ENCODE results near the gene STX18.

STX18 gene

DNA sequence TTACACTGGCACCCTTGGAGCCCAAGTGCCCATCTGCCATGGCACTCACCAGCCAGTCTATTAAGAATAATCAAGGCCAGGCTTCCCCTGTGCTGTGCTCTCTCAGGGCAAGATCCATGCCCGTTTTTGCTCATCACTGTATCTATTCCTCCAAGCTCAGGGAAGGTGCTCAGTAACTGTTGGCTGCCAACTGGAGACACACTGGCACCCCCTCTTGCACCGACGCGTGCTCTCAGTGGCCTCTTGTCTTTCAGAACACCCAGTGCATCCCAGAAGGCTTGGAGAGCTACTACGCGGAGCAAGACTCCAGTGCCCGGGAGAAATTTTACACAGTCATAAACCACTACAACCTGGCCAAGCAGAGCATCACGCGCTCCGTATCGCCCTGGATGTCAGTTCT lies 124.9 kb downstream of the STX18 start:
- DNase-seq, result no peak

DNA sequence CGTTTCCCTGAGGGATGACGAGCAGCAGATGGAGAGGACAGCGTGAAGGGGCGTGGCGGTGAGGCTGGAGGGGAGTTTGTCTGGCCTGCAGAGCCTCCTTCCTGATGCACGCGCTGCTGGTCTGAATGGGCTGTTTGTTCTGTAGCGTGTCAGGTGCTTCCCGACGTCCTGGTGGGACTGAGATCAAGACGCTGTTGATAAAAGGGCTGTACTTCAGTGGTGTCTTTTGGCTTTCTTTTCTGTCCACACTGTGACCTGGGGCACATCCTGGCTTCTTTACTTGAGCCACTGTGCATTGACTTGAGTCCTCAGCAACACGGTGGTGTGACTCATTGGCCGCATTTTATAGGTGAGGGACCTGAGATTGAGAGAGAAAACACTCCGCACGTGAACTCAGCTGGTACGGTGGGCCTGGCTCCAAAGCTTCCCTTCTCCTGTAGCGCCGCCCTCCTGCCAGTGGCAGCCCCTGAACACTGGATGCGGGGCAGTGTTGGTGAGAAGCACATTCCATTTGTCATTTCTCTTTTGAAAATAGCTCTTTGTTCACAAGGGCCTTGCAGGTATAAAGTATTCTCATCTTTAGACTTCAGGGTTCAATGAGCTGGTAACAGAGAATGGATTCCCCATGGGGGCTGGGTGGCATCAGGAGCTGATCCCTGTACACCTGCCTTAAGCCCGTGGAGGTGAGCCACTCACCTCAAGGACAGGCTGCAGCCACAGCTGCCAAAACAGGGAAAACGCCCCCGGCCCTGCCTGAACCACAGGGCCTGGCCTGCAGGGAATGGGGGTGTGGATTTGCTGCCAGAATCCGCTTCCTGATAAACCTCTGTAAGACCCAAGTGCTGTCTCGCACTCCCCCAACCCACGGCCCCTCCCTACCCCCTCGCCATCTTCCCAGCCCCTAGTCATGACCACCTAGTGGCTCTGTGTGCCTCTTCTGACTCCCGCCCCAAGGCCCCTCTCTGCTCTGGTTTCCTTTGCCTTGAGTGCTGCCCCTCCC lies 125.7 kb downstream of the STX18 start:
- DNase-seq, result no peak

DNA sequence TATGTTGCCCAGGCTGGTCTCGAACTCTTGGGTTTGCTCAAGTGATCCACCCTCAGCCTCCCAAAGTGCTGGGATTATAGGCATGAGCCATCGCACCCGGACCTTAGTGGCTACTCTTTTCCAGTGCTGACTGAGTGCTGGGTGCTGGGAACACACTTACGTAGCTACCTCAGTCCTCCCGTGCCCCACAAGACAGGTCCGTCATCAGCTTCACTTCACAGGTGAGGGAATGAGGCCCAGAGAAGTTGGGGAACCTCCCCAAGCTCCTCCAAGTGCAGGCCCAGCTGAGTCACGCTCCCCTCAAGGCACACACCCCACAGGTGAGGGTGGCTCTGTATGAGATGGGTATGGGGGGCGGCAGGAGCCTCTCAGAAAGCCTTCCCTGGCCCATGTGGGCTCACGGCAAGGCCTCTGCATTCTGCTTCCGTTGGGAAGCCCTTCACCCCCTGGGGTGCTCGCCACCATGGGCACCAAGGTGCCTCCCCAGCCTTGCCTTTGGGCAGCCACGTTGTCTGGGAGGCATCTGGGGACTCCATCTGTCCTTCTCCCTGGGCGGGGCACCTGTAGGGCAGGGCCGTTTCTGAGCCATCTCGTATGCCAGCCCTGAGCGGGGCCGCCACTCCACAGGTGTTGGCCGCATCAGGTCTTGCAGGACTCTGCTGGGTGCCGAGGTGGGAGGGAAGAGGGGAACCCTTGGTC lies 126.6 kb downstream of the STX18 start:
- no peak for DNase-seq

DNA sequence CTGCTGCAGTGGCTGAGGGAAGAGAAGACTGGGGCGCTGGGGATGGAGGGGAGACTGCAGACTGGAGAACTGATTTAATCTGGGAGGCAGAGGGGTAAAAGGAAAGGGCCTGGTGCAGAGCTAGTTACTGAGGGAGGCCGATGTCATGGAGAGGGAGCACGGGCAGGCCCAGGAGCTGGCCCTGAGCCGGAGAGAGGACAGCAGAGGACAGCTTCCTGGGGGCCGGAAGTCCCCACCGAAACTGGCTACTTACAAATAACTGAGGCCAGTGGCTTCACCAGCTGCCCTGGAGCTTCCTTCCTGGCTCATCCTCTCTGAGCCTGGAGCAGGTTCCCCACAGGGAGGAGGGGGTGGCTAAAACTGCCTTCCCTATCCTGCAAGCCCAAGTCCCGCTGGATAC lies 128.0 kb downstream of the STX18 start:
- DNase-seq, result no peak

DNA sequence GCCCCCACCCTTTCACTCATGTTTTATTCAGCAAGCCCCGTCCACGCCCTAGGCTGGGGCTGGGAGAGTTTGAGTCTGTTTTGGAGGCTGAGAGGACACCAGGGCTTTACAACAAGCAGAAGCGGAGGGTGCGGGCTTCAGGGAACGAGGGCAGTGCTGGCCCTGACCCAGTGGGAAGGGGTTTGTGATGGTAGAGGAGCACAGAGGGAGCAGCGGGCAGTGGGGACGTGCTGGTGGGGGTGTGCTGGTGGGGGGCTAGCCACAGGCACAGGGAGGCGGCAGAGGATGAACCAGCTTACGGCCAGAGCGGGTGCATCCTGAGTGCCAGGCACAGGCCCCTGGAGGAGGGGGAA lies 128.5 kb downstream of the STX18 start:
- DNase-seq, result no peak

DNA sequence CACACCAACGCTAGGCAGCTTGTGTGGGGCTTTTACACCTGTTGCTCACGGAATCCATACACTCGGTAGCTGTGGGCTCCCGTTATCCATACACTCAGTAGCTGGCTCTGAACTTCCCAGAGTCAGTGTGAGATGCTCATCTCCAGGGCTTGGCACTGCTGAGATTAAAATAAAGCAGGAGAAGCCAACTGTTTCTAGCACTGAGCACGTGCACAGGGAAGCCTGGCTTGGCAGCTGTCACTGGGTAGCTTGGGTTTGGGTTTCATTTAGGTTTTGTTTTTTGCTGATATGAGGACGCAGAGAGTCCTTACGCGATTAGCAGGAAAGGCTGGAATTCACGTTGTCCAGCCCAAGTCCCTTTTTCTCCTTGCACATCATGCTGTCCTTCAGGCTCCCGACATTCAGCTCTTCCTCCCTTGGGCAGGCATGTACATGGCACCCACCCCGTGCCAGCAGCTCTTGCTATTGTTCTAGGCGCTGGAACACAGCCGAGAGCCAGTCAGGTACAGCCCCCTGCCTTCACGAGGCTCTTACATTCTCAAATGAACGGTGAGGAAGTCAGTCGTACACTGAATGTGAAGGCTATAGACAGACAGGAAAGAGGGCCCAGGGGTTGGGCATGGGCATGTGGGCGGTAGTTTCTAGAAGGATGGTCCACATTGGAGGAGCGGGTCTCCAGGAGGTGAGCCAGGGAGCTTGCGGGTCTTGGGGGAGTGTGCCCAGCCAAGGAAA lies 129.0 kb downstream of the STX18 start:
- DNase-seq, result no peak

DNA sequence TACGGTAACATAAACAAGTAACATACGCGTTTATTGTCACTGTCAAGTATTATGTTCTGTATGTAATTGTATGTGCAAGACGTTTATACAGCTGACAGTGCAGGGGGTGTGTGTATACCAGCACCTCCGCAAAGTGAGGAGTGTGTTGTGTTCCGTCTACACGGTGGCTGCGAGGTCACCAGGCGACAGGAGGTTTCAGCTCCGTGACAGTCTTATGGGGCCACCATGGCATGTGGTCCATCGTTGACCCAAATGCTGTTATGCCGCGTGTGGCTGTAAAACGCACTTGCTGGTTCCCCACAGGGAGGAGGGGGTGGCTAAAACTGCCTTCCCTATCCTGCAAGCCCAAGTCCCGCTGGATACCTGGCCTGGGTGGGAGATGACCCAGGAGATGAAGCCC lies 129.9 kb downstream of the STX18 start:
- DNase-seq, result no peak

DNA sequence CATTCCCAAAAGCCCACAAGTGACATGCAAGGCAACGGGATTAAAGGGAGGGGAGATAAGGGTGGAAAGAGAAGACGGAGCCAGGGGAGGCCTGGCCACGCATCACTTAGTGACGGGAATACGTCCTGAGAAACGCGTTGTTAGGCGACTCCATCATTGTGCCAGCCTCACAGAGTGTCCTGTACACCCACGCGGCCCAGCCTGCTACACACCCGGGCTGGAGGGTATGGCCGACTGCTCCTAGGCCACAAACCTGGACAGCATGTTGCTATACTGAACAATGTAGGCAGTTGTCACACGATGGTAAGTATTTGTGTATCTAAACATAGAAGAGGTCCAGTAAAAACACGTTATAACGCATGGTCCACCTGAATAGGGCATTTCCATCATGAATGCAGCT lies 131.6 kb downstream of the STX18 start:
- DNase-seq, result no peak

DNA sequence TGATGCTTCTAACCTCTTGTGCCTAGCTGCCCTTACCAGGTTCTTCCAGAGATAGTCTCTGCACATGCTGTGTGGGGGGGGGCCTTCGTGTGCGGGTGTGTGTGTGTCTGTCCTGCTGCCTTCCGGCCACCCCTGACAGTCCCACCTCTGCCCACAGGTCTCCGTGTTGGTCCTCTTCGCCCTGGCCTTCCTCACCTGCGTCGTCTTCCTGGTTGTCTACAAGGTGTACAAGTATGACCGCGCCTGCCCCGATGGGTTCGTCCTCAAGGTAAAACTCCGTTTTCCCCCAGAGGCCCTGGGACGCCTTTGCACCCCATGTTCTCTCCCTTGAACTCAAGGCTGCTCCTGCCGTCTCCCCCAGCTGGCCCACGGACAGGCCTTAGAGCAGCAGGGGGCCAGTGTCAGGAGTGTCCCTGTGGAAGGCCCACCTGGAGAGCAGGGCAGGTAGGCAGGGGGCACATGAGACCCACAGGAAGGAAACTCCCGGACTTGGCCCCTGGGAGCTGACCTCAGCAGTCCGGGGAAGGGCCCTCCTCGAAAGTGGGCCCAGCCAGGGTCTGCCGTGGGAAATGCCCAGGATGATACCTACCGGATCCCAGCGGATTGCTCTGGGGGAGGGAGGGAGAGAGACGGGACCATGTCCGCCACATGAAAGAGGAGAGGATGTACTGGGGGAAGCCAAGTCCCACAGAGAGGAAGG lies 132.3 kb downstream of the STX18 start:
- DNase-seq, result no peak

DNA sequence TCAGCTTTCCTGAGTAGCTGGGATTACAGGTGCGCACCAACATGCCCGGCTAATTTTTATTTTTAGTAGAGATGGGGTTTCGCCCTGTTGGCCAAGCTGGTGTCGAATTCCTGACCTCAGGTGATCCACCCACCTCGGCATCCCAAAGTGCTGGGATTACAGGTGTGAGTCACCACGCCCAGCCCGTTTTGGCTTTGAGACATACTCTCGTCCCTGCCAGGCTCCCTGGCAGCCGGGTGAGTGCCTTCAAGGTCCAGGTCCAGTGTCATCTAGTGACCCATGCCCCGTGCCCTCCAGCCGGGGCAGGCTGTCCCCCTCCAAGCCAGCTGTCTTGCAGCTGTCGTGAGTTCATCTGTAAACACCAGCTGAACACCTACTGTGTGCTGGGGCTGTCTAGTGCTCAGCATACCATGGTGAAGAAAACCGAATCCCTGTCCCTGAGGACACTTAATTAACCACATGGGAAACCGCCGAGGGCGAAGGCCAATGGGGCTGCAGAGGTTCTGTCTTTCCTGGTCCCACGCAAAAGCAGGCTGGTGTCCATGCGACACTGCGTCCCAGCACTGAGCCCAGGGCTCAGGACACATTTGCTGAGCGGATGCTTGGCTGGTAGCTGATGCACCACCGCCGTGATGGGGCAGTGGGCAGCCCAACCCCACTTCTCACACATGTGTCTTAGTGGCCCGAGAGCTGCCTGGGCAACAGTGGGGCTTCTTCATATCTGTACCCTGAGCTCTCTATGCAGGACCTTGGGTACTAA lies 133.1 kb downstream of the STX18 start:
- no peak for DNase-seq

DNA sequence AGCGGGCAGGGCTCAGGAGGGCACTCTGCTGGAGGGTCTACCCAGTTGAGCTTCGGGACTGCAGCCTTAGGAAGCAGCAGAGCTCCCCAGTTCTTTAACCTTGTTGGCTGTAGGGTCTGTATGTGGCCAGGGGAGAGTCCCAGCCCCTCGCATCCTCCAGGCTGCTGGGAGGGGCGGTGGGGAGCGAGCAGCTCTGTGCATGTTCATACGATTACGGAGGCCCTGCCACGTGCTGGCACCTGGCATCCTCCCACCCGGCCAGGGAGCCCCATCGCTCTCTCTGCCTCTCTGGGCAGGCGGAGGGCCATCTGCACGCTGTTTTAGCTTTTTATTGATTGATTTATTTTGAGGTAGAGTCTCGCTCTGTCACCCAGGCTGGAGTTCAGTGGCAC lies 133.7 kb downstream of the STX18 start:
- DNase-seq, result no peak

DNA sequence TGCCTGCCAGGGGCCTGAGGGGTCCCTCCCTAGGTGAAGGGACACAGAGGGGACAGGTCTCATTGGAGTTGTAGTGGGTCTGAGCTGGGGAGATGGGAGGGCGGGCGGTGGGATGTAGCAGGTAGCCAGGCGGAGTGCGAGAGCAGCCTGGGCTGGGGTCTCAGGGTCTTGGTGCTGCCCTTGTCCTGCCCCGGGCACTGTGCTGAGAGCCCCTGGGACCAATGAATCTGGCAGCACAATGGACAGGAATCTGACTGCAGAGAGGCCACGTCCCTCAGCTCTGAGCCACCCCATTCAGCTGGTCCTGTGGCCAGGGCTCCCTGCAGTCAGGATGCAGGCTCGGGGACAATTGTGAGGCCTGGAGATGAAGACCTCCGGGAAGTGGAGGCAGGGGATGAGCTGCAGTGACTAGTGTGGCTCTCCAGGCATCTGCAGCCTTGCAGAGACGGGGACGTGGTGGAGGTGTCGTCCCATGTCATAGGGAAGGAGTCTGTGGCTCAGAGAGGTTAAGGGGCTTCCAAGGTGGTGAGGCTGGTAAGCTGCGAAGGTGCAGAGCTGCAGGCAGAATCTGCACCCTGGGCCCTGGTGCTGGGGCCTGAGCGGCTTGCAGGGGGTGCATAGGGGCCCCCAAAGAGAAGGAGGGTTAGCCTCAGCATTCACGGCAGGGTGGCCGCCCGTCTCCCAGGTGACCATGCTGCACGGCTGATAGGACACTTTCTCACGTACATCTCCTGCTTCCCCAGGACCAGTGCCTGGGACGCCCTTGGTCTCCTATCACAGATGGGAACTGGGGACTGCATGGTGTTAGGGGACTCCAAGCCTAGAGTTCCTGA lies 134.3 kb downstream of the STX18 start:
- no peak for DNase-seq

DNA sequence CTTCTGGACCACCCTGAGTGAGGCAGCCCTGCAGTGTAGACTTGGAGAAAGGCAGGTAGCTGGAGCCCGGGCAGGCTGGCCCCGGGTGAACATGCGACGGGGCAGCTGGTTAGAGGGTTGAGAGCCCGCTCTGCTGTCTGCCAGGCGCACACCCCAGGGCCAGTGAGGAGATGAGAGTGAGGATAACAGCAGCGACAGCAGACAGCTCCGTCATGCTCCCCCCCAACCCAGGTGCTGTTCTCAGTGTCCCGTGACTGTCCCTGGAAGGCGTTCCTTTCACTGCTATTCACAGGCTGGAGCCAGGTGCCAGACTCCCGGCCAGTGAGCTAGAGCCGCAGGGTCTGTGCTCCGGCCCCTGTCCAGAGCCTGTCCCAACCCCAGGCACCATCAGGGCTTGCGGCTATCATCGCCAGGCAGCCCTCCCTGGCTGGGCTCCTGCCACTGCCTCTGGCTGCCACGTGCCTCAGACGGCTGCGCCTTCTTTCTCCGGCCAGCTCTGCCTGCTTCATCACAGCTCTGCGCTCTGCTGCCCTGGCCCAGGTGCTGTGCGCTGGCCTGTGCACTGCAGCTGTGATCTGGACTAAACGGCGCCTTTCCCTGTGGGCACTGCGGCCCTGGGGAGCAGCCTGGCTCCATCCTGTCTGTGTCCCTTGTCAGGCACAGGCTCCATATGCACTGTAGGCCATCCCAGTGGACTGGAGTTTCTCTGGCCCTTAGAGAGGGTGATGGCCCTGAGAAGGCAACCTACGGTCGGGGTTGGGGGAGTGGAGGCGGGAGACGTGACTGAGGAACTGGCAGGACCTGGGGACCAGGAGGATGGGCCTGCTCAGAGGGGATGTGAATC lies 135.2 kb downstream of the STX18 start:
- DNase-seq, result no peak

DNA sequence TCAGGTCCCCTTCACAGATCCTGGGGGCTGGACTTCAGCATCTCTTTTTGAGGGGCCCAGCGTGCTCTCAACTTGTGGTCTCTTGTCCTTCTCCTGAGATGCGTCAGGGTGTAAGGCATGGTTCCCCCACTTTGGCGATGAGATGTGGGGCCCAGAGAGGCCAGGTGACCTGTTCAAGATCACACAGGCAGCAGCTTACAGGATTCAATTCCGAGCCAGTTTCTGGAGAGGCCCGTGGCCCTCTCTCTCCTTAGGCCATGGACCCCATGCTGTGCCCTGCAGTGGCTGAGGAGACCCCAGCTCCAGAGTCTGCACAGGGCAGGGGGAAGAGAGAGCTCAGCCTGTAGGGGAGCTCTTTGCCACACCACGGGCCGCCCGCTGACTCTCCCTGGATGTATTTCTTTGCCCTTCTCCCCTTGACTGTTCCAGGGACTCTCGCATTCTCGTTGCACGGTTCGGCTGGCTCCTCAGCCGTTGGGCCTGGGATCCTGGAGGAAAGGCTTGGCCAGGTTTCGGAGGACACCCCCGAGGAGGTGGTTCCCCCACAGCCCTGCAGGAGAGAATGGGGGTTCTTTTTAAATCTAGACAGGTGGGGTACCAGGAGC lies 136.4 kb downstream of the STX18 start:
- no peak for DNase-seq

DNA sequence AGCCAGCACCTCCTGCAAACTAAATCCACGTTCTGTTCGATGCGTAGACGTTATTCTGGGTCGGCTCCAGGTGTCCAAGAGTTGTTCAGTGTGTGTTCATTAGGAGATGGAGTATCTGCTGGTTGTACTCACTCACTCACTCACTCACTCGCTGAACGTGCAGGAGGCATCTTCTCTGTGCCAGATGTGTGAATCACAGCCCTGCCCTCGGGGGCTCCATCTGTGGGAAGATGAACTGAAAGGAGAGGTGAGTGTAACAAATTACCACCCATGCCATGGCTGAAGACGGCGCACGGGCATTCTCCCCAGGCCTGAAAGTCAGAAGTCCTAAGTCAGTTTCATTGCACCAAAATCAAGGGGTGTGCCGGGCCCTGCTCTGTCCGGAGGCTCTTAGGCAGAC lies 138.9 kb downstream of the STX18 start:
- DNase-seq, result no peak

DNA sequence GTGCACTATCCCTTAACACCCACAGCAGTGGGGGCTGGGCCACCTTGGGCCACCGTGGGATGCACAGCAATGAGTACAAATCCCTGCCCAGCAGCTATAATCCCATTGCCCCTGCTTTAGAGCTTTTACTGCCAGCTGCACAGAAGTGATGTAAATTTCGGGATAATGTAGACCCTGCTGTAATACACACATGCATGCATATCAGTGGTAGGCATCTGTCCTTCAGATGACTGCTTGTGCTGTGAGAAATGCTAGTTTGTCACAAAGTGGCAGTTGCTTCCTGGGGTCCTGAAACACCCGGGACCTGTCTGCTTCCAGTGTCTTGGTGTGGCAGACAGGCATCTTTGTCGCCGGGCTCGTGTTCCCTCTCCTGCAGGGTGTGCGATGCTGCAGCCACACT lies 140.8 kb downstream of the STX18 start:
- no peak for DNase-seq

DNA sequence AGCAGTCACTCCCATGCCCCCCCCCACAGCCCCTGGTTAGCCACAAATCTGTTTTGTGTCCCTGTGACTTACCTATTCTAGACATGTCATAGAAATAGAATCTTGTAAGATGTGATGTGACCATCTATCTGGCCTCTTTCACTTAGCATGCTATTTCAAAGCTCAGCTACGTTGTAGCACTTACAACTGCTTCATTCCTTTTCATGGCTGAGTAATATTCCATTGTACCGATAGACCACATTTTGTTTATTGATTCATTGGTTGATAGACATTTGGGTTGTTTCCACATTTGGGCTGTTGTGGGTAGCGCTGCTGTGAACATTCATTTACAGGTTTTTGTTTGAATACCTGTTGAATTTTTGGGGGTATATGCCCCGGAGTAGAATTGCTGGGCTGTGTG lies 143.4 kb downstream of the STX18 start:
- no peak for DNase-seq

DNA sequence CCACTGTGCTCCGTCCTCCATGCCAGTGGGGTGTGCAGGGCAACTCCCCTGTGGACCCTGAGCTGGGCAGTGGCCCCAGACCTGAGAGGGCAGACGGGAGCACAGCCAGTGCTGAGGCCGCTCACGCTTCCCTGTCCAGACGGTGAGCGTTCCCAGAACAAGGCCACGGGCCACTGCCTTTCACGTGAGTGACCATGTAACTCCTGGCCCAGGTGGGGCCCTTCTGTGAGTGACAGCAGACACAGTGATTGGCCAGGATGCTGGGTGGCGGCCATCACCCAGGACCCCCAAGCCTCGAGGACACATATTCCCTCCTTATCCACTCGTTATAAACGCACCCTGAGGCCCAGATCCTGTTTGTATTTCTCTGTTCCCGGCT lies 144.4 kb downstream of the STX18 start:
- DNase-seq, result no peak

DNA sequence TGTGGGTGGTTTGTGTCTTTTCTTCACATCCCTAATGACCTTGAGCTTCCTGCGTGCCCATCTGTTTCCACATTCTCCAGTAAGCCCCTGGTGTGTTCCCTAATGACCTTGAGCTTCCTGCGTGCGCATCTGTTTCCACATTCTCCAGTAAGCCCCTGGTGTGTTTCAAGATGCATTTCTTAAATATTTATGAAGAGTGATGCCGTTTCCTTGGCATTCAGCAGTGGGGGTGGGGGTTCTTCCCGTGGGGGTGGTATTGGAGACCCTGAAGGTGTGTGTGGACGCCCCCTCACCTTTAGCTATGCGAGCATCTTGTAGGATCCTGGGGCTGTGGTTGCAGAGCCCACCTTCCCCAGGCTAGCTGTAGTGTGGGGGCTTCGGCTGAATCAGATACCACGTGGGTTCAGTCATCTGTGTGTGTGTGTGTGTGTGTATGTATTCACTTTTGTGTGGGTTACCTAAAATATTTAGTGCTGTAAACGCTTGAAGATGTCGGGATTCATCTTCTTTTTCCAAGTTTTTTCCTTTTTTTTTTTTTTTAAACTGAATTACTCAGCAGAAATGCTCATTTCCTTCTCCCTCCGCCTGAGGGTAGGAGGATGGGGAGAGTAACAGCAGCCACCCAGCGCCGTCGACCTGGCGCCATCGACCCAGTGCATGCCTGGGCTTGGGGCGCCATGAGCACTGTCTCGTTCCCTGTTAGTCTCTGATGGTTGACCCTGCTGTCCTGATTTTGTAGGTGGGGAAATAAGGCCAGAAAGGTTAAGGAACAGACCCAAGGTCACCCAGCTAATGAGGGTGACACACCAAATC lies 145.0 kb downstream of the STX18 start:
- DNase-seq, result no peak
